NCI-H345 (cell line): Measurements from ENCODE around the gene DMRT2.

Source experiments
- DNase-seq: peaks from one replicate; lab custom pipeline; 2025; lab: John Stamatoyannopoulos, UW

DMRT2 gene

GRCh38 chr9:1094749-1095148, 44.6 kb downstream of the DMRT2 start:
- DNase-seq = no peak

- no peak for DNase-seq
Observed at GRCh38 chr9:1096155-1096964, 46.2 kb downstream of the DMRT2 start.

- no peak for DNase-seq
Observed at GRCh38 chr9:1098551-1098950, 48.4 kb downstream of the DMRT2 start.

GRCh38 chr9:1100201-1100600, 50.0 kb downstream of the DMRT2 start:
- no peak for DNase-seq

- no peak for DNase-seq
Observed at GRCh38 chr9:1100945-1101344, 50.8 kb downstream of the DMRT2 start.

- no peak for DNase-seq
Observed at GRCh38 chr9:1101846-1102641, 51.9 kb downstream of the DMRT2 start.

- peak; percentile 11 for DNase-seq
Observed at GRCh38 chr9:1102642-1102970, 52.4 kb downstream of the DMRT2 start.
